Stimulated activated CD8-positive, alpha-beta memory T cell treated with anti-CD3 and anti-CD28 coated beads, Interleukin-12 subunit alpha, Interleukin-12 subunit beta, amount 100 ng/mL, for 4 hours (primary cell): Measurements from ENCODE around the gene KCNQ1.

Source experiments
- DNase-seq: peaks from one replicate; pipeline ENCODE4 v3.0.0-alpha.2; 2020; ENCODE audit warnings: low read depth

KCNQ1 gene

GRCh38 chr11:2862395-2863275, 417.8 kb downstream of the KCNQ1 start:
- no peak for DNase-seq

DNA sequence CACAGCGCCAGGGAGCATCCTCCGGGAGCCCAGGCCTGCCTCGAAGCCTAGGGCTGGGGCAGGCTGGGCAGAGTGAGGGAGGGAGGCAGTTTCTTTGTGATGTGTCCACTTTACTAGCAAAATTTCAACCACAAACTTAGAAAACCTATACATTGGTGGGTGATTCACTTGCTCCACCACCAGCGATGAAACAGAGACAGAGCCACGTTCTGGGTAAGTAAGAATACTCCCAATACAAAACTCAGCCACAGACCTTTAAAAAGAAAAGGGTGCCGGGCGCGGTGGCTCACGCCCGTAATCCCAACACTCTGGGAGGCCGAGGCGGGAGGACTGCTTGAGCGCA, 418.4 kb downstream of the KCNQ1 start:
- no peak for DNase-seq

DNA sequence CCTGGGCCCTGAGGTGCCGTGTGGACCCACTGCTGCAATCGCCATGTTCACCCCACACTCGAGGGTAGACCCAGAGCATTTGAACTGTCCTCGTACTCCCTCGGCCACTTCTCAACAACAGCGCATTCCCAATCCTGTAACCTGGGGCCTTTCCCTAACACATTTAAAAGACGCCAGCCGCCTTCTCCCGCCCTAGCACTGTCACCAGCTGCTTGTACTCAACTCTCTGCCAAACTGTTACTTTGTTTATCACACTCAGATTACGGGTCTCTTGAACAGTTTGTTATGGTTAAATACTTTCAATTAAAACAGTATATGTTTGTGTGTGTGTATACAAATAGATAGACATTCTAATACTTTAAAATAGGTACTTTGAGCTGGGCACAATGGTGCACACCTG, 420.1 kb downstream of the KCNQ1 start:
- DNase-seq, result no peak

GRCh38 chr11:2865922-2866577, 421.2 kb downstream of the KCNQ1 start:
- DNase-seq, result no peak

DNA sequence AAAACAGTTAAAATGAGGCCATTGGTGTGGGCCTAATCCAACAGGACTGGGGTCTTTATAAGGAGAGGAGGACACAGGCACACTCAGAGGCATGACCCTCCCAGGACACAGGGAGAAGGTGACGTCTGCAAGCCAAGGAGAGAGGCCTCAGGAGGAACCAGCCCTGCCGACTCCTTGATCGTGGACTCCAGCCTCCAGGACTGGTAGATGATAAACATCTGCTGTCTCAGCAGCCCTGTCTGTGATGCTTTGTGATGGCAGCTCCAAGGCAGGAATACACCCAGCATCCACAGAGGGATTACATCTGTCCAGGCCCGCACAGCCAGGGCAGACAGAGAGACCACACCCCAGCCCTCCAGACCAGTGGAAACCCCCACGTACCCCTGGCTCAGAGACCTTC, 422.3 kb downstream of the KCNQ1 start:
- no peak for DNase-seq

DNA sequence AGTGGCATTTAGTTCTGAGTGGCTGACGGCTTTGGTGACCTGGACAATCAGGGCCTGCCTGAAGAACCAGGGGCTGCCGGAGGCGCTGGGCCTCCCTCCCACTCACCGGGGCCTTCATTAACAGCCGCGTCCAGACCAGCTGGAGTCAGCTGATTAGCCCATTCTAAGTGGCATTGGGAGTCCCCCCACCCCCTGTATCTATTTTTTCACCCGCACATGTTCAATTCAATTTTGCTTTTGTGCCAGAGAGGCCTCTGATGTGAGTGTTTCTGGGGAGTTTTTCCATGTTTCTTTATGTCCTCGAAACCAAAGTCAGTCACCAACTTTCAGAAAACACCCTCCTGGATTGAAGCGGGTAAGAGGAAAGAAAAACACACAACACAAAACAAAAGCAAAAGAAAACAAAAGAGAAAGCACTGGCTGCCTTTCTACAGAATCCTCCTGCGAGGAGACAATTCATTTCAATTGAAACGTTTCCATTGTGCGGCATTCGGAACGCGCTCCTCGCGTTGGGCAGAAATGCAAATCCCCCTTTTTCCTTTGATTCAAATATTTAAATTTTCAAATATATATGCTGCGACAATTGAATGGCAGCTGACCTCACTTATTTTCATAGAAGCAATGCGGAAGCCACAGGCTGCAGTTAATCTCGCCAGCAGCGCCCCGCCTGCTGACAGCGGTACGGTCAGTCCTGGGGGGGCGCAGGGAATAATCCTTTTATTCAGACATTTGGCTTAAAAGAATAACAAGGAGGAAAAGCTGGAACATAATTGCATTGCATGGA, 423.1 kb downstream of the KCNQ1 start:
- DNase-seq, result no peak

DNA sequence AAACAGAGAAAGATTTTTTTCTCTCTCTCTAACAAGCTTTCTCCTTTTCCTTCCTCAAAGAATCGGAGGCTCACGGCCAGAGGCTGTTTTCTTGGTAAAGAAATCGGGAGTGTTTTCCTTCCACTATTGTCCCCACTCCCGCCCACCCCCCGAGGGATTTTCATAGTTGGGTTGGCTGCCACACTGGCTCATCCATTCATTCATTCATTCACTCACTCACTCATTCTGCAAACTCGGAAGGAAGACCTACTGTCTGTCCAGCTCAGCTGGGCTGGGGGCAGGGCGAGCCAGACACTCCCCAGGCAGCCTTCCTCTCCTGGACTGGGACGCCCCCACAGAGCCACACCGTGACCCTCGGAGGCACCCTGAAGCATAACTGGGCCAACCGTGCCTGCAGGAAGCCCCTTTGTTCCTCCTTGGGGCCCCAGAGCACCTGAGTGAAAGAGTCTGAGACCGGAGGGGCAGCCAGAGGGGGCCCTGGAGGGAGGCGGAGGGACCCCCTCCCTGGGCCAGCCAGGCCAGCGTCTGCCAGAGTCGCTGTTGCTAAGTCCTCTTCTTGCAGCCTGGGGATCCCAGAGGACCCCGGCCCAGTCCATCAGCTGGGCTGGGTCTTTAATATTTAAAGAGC, 423.8 kb downstream of the KCNQ1 start:
- DNase-seq, result no peak

GRCh38 chr11:2869134-2869526, 424.3 kb downstream of the KCNQ1 start:
- DNase-seq, result no peak

DNA sequence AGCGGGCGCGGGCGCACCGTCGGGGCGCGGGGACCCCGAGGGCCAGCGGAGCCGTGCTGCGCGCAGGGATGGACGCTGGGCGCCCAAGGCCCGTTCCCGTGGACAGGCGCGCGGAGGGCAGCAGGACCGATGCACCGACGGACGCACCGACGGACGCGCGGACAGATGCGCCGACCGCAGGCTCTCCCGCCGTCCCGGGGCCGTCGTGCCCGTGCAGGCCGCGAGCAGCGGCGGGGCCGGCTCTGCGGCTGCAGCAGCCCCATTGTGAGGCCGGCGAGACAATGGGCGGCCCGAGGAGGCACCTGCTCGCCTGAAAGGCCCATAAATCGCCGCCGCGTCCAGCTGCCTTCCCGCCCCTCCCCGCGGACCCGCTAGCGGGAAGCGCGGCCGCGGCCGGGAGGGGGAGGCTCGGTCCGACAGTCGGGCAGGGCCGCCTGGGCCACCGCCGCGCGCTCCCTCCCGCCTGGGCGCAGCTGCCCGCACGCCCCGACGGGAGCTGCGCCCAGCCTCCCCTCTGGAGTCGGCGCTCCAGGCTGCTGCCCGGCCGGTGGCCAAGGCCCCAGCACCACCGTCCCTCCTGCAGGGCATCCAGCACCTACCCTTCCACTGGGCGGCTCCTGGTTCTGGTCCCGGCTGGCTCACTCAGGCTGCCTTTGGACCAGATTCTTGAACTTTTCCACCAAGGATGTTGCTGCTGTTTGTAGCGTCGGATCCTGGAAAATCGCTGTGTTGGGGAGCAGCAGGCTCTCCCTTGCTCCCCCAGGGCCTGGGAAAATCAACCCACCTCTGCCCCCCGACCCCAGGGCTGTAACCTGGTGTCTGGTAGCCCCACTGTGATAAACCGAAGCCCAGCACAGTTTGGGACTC, 425.0 kb downstream of the KCNQ1 start:
- DNase-seq, result no peak

GRCh38 chr11:2870460-2870859, 425.7 kb downstream of the KCNQ1 start:
- DNase-seq, result no peak

GRCh38 chr11:2870969-2871680, 426.3 kb downstream of the KCNQ1 start:
- no peak for DNase-seq

GRCh38 chr11:2874963-2875362, 430.2 kb downstream of the KCNQ1 start:
- DNase-seq, result no peak

DNA sequence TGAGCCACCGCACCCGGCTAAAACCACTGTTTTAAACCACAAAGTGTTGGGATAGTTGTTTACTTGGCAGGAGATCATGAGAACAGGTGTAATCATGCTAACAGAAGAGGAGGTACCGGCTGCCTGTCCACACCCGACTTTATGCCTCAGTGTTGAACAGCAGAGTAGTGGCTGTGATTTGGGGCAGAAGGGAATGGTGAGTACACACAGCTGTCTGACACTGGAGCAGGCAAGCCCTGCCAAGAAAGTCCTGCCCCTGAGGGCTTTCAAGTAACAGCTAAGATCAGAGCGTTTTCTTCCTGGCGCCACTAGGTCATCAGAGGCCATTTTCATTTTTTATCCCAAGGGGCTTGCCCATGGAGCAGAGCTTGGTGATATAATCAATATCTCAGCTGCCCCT, 432.7 kb downstream of the KCNQ1 start:
- DNase-seq, result no peak

GRCh38 chr11:2878782-2879181, 434.0 kb downstream of the KCNQ1 start:
- DNase-seq, result no peak

DNA sequence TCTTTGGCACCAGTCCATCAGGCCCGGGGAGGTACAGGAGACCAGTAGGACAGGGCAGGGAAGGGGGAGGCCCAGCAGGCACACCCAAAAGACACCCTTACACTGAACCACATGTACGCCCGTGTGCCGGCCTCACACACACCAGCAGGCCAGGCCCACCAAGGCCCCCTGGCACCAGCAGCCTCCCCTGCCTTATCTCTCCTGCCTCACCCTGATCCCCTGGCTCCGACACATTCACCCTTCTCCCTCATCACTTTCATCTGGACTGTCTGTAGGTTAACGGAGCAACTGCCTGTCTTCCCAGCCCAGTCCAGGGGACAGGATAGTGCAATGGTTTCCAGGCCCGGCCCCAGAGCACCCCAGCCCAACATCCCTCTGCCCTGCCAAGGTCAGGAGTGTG, 435.8 kb downstream of the KCNQ1 start:
- DNase-seq, result no peak

GRCh38 chr11:2881076-2881980, 436.5 kb downstream of the KCNQ1 start:
- no peak for DNase-seq

DNA sequence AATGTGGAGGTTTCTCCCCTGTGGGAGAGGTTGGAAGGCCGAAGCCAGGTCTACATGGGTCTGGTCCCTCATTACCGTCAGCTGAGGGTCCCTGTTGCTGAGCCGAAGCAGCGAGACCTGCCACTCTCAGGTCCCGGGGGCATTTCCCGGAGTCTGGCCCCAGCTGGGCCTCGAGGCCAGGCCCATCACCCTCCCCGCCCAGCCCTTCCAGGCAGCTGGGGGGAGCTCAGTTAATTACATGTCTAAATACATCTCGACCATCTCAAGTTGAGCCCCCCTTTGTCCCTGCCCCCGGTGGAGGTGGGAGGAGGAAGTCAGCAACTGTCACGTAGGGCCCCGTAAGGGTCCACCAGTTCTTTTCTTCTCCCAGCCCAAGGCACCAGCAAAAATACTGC, 437.2 kb downstream of the KCNQ1 start:
- no peak for DNase-seq

GRCh38 chr11:2882396-2883110, 437.7 kb downstream of the KCNQ1 start:
- no peak for DNase-seq

DNA sequence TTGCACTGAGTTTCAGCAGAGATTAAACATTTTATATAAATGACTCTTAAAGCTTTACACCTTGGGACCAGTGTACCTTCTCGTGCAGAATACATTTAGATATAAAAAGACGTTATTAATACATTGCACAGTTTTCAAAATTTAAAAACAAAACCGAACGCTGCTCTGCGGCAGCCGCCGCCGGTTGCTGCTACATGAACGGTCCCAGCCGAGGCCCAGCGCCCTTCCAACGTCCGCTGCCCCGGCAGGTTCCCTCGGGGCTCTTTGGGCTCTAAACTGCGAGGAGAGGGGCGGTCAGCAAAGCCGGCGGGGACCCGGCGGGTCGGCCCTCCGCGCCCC, 438.8 kb downstream of the KCNQ1 start:
- DNase-seq, result no peak
